Astrocyte (in vitro differentiated cells and primary cell): ENCODE measurements around the gene BCL2L14. TPM values are rescaled to one million over a fixed set of nuclear protein-coding genes. Genes with fewer than 3 reads are reported as not detected.

Experiments used
- DNase-seq: peaks from one replicate; pipeline ENCODE4 v3.0.0-alpha.2; 2010; ENCODE audit warnings: low read depth
- FAIRE-seq: peaks from 2 replicates; lab custom pipeline; 2011; peaks lifted over from hg19 to GRCh38; lab: Jason Lieb, UNC
- H2AFZ ChIP-seq: 2 replicates; pipeline ENCODE4 v1.6.0; 2012; ENCODE audit warnings: low read depth, low read length, inconsistent platforms
- H3K27ac ChIP-seq: 2 replicates; pipeline ENCODE4 v1.5.1; 2011; ENCODE audit warnings: low read depth, low read length, inconsistent platforms
- H3K27me3 ChIP-seq: 2 replicates; pipeline ENCODE4 v1.6.0; 2011; ENCODE audit warnings: low read length, inconsistent platforms; ENCODE audit not compliant: insufficient read depth
- H3K36me3 ChIP-seq: 2 replicates; pipeline ENCODE4 v1.5.1; 2011; ENCODE audit warnings: low read length, inconsistent platforms; ENCODE audit not compliant: insufficient read depth
- H3K4me1 ChIP-seq: 2 replicates; pipeline ENCODE4 v1.5.1; 2011; ENCODE audit warnings: low read length, inconsistent platforms; ENCODE audit not compliant: insufficient read depth
- H3K4me2 ChIP-seq: 2 replicates; pipeline ENCODE4 v1.6.0; 2012; ENCODE audit warnings: low read length, inconsistent platforms
- H3K4me3 ChIP-seq: 2 replicates; pipeline ENCODE4 v1.5.1; 2011; ENCODE audit warnings: low read depth, mild to moderate bottlenecking, low read length, inconsistent platforms; ENCODE audit not compliant: insufficient read depth
- H3K79me2 ChIP-seq: 2 replicates; pipeline ENCODE4 v1.6.0; 2012; ENCODE audit warnings: mild to moderate bottlenecking, low read length, inconsistent platforms; ENCODE audit not compliant: insufficient read depth
- H3K9ac ChIP-seq: 2 replicates; pipeline ENCODE4 v1.6.0; 2012; ENCODE audit warnings: mild to moderate bottlenecking, low read length, inconsistent platforms
- H3K9me3 ChIP-seq: 2 replicates; pipeline ENCODE4 v1.5.1; 2012; ENCODE audit warnings: low read depth, mild to moderate bottlenecking, low read length, inconsistent platforms; ENCODE audit not compliant: insufficient read depth
- H4K20me1 ChIP-seq: 2 replicates; pipeline ENCODE4 v1.6.0; 2012; ENCODE audit warnings: low read length, inconsistent platforms; ENCODE audit not compliant: insufficient read depth
- H3K27ac Mint-ChIP-seq: one replicate; pipeline ENCODE4 v1.8.0; 2021; ENCODE audit warnings: mild to moderate bottlenecking, mixed read lengths; ENCODE audit not compliant: unreplicated experiment
- H3K27me3 Mint-ChIP-seq: one replicate; pipeline ENCODE4 v1.8.0; 2021; ENCODE audit warnings: low read depth, mixed read lengths; ENCODE audit not compliant: unreplicated experiment
- H3K36me3 Mint-ChIP-seq: one replicate; pipeline ENCODE4 v1.8.0; 2021; ENCODE audit warnings: low read depth, mixed read lengths; ENCODE audit not compliant: unreplicated experiment
- H3K4me1 Mint-ChIP-seq: one replicate; pipeline ENCODE4 v1.8.0; 2021; ENCODE audit warnings: low read depth, mixed read lengths; ENCODE audit not compliant: unreplicated experiment
- H3K4me3 Mint-ChIP-seq: one replicate; pipeline ENCODE4 v1.8.0; 2021; ENCODE audit warnings: mild to moderate bottlenecking, moderate library complexity, mixed read lengths; ENCODE audit not compliant: unreplicated experiment
- H3K9me3 Mint-ChIP-seq: one replicate; pipeline ENCODE4 v1.8.0; 2021; ENCODE audit warnings: mild to moderate bottlenecking, mixed read lengths; ENCODE audit not compliant: unreplicated experiment
- CTCF ChIP-seq: IDR thresholded peaks from 2 replicates; pipeline ENCODE4 v1.5.1; 2011; ENCODE audit warnings: low read depth, mild to moderate bottlenecking, inconsistent platforms, low read length, moderate library complexity; ENCODE audit not compliant: insufficient read depth
- EZH2 ChIP-seq: IDR thresholded peaks from 2 replicates; pipeline ENCODE4 v1.6.1; 2012; ENCODE audit warnings: mild to moderate bottlenecking, low read length, inconsistent platforms; ENCODE audit not compliant: insufficient read depth
- total RNA-seq: library from RNA; stranded (reverse); gene quantifications from 2 replicates; pipeline ENCODE4 v1.2.1, GENCODE V29; 2021

BCL2L14 gene
- total RNA-seq, 1 donor from 2014 or later = not detected

GRCh38 chr12:12115514-12115913 is 44.8 kb downstream of the BCL2L14 start:
- Histone ChIP-seq H3K79me2 (no peaks in the 10 kb centered on the region), H4K20me1 (peaks cover 3% of the 10 kb centered on the region), H3K4me1 (no peaks in the 10 kb centered on the region), H3K4me2 (no peak overlapping the region), H3K9me3 (no peaks in the 10 kb centered on the region), H3K4me3 (no peak overlapping the region), H3K27ac (no peak overlapping the region), H3K27me3 (no peaks in the 10 kb centered on the region), H3K36me3 (no peaks in the 10 kb centered on the region), H2AFZ (no peak overlapping the region), H3K9ac (no peak overlapping the region)
- Mint-ChIP-seq H3K36me3 (peaks cover 24% of the 10 kb centered on the region), H3K27me3 (no peaks in the 10 kb centered on the region), H3K4me3 (no peak overlapping the region), H3K9me3 (peaks cover 3% of the 10 kb centered on the region), H3K27ac (no peak overlapping the region), H3K4me1 (no peaks in the 10 kb centered on the region)
- FAIRE-seq (no peak), DNase-seq (no peak)
- TF ChIP-seq CTCF (no peak), EZH2 (no peak)

- Mint-ChIP-seq H3K27me3 (no peaks in the 10 kb centered on the region), H3K27ac (no peak overlapping the region), H3K36me3 (peaks cover 25% of the 10 kb centered on the region), H3K9me3 (no peaks in the 10 kb centered on the region), H3K4me1 (peaks cover 6% of the 10 kb centered on the region), H3K4me3 (no peak overlapping the region)
- no peak overlapping the region for H3K4me3 ChIP-seq
- FAIRE-seq = no peak
- no peaks in the 10 kb centered on the region for H3K36me3 ChIP-seq
- no peaks in the 10 kb centered on the region for H3K4me1 ChIP-seq
- no peak overlapping the region for H3K9ac ChIP-seq
- H4K20me1 ChIP-seq = peaks cover 3% of the 10 kb centered on the region
- no peaks in the 10 kb centered on the region for H3K27me3 ChIP-seq
- H3K9me3 ChIP-seq = no peaks in the 10 kb centered on the region
- TF ChIP-seq EZH2 = no peak
- no peak for TF ChIP-seq CTCF
- no peak overlapping the region for H3K4me2 ChIP-seq
- no peak overlapping the region for H3K27ac ChIP-seq
- no peak for DNase-seq
- H3K79me2 ChIP-seq = no peaks in the 10 kb centered on the region
- H2AFZ ChIP-seq = no peak overlapping the region
These were observed 45.9 kb downstream of the BCL2L14 start for GRCh38 chr12:12116677-12117076.

GRCh38 chr12:12121061-12121460 is 50.3 kb downstream of the BCL2L14 start:
- no peaks in the 10 kb centered on the region for H3K27me3 Mint-ChIP-seq
- H3K27ac Mint-ChIP-seq = no peak overlapping the region
- TF ChIP-seq EZH2 = no peak
- TF ChIP-seq CTCF = no peak
- Histone ChIP-seq H3K9ac (no peak overlapping the region), H3K36me3 (peaks cover 18% of the 10 kb centered on the region), H3K4me1 (no peaks in the 10 kb centered on the region), H3K4me2 (no peak overlapping the region), H4K20me1 (peaks cover 3% of the 10 kb centered on the region), H3K27me3 (no peaks in the 10 kb centered on the region), H3K4me3 (no peak overlapping the region), H2AFZ (no peak overlapping the region), H3K79me2 (no peaks in the 10 kb centered on the region), H3K9me3 (no peaks in the 10 kb centered on the region), H3K27ac (no peak overlapping the region)
- no peak overlapping the region for H3K4me3 Mint-ChIP-seq
- H3K9me3 Mint-ChIP-seq = no peaks in the 10 kb centered on the region
- peaks cover 6% of the 10 kb centered on the region for H3K4me1 Mint-ChIP-seq
- H3K36me3 Mint-ChIP-seq = peaks cover 18% of the 10 kb centered on the region
- FAIRE-seq (no peak), DNase-seq (no peak)
